Endothelial cell of umbilical vein (primary cell): ENCODE results near the gene KCNA3. TPM values are rescaled to one million over a fixed set of nuclear protein-coding genes. Genes with fewer than 3 reads are reported as not detected.

Source experiments
- BruUV-seq: library from RNA; stranded (reverse); fragments of 400-500 nt; replicated peaks from 2 replicates; lab custom pipeline; 2021; lab: Mats Ljungman, UMichigan
- CTCF ChIA-PET: fragments of 300-600, 350-600 bp; sonication (Branson Sonifier 250); formaldehyde crosslinking; loops from one replicate; lab custom pipeline; 2021; ENCODE audit warnings: antibody characterized with exemption, inconsistent platforms; lab: Charles Lee
- POLR2A ChIA-PET: fragments of 300-600, 350-600 bp; sonication (Branson Sonifier 250); formaldehyde crosslinking; loops from one replicate; lab custom pipeline; 2021; ENCODE audit warnings: antibody characterized with exemption, inconsistent platforms; lab: Charles Lee
- DNase-seq: peaks from one replicate; pipeline ENCODE4 v3.0.0-alpha.2; 2011; ENCODE audit warnings: low read depth, low spot score
- FAIRE-seq: peaks from 2 replicates; lab custom pipeline; 2011; peaks lifted over from hg19 to GRCh38; lab: Jason Lieb, UNC
- H2AFZ ChIP-seq: 2 replicates; pipeline ENCODE4 v1.6.0; 2012; ENCODE audit warnings: low read depth, low read length, control low read depth, inconsistent platforms
- H3K27ac ChIP-seq: 2 replicates; pipeline ENCODE4 v1.5.1; 2011; ENCODE audit warnings: low read depth, mild to moderate bottlenecking, control low read depth, low read length, moderate library complexity; ENCODE audit not compliant: insufficient read depth
- H3K27me3 ChIP-seq, 2 experiments: 2 replicates each; pipeline versions ENCODE4 v1.6.0 to v1.6.1; 2011; ENCODE audit warnings: low read length in 2 of 2, mixed read lengths in 1 of 2; ENCODE audit not compliant: control insufficient read depth in 2 of 2, insufficient read depth in 2 of 2
- H3K36me3 ChIP-seq, 2 experiments: 2 replicates in 1 of 2; 3 replicates in 1 of 2; pipeline ENCODE4 v1.5.1; 2011; ENCODE audit warnings: low read length in 2 of 2, mild to moderate bottlenecking in 1 of 2, moderate library complexity in 1 of 2; ENCODE audit not compliant: control insufficient read depth in 2 of 2, insufficient read depth in 2 of 2; ENCODE audit errors: extremely low read depth in 1 of 2
- H3K4me1 ChIP-seq: 3 replicates; pipeline ENCODE4 v1.5.1; 2011; ENCODE audit warnings: mild to moderate bottlenecking, low read length; ENCODE audit not compliant: control insufficient read depth, insufficient read depth; ENCODE audit errors: extremely low read depth
- H3K4me2 ChIP-seq: 2 replicates; pipeline ENCODE4 v1.6.1; 2011; ENCODE audit warnings: low read length, control low read depth, mixed read lengths; ENCODE audit not compliant: insufficient read depth
- H3K4me3 ChIP-seq, 3 experiments: fragments of 200-600 bp in 1 of 3; sonication (generic), shearing (Covaris generic) in 1 of 3; replicated peaks in 1 of 3; 2 replicates each; pipeline ENCODE4 v1.5.1; 2011 to 2016; ENCODE audit warnings: control low read depth in 3 of 3, low read length in 3 of 3, mild to moderate bottlenecking in 2 of 3, inconsistent platforms in 1 of 3, low read depth in 1 of 3, moderate library complexity in 1 of 3; ENCODE audit not compliant: insufficient read depth in 1 of 3
- H3K79me2 ChIP-seq: 2 replicates; pipeline ENCODE4 v1.6.0; 2012; ENCODE audit warnings: low read length, inconsistent platforms; ENCODE audit not compliant: control insufficient read depth, insufficient read depth
- H3K9ac ChIP-seq: replicated peaks from 2 replicates; pipeline ENCODE3; 2011; ENCODE audit warnings: low read length, control low read depth; ENCODE audit not compliant: insufficient read depth; ENCODE audit errors: extremely low read depth
- H3K9me1 ChIP-seq: replicated peaks from 3 replicates; pipeline ENCODE4 v1.6.0; 2011; ENCODE audit warnings: mild to moderate bottlenecking, low read length; ENCODE audit not compliant: control insufficient read depth, insufficient read depth; ENCODE audit errors: extremely low read depth
- H3K9me3 ChIP-seq: replicated peaks from 2 replicates; pipeline ENCODE4 v1.5.1; 2012; ENCODE audit warnings: low read length, inconsistent platforms; ENCODE audit not compliant: control insufficient read depth, insufficient read depth
- H4K20me1 ChIP-seq: replicated peaks from 2 replicates; pipeline ENCODE3; 2011; ENCODE audit warnings: mild to moderate bottlenecking, low read length; ENCODE audit not compliant: control insufficient read depth, insufficient read depth; ENCODE audit errors: extremely low read depth
- CTCF ChIP-seq, 2 donors: IDR thresholded peaks; 1 replicate in 1 of 2; 2 replicates in 1 of 2; pipeline ENCODE4 v1.5.1; 2011; ENCODE audit warnings: low read length in 2 of 2, mild to moderate bottlenecking in 2 of 2, moderate library complexity in 2 of 2, control low read depth in 1 of 2, inconsistent platforms in 1 of 2, low read depth in 1 of 2; ENCODE audit not compliant: insufficient read depth in 1 of 2; ENCODE audit errors: extremely low read depth in 1 of 2
- EZH2 ChIP-seq: IDR thresholded peaks from 2 replicates; pipeline ENCODE4 v1.6.1; 2012; ENCODE audit warnings: borderline replicate concordance, low read depth, mild to moderate bottlenecking, moderate library complexity, low read length, inconsistent platforms; ENCODE audit not compliant: severe bottlenecking
- FOS ChIP-seq: IDR thresholded peaks from 2 replicates; pipeline ENCODE4 v1.6.1; 2011; ENCODE audit warnings: mild to moderate bottlenecking, low read length, moderate library complexity, borderline replicate concordance; ENCODE audit not compliant: insufficient read depth
- JUN ChIP-seq: IDR thresholded peaks from 2 replicates; pipeline ENCODE4 v1.6.1; 2011; ENCODE audit warnings: borderline replicate concordance, low read depth; ENCODE audit not compliant: insufficient read length, insufficient read depth
- POLR2A ChIP-seq: IDR thresholded peaks from 2 replicates; pipeline ENCODE4 v1.6.1; 2012; ENCODE audit warnings: low read depth, mild to moderate bottlenecking, control low read depth, low read length
- POLR2AphosphoS5 ChIP-seq: IDR thresholded peaks from 2 replicates; pipeline ENCODE4 v1.6.1; 2012; ENCODE audit warnings: low read depth, mild to moderate bottlenecking, control low read depth, low read length, moderate library complexity; ENCODE audit not compliant: insufficient read depth
- dilution Hi-C: fragments of 300-500 bp; cut with MboI; formaldehyde crosslinking; loops from one replicate; pipeline ENCODE4 v1.15.0; 2019; ENCODE audit warnings: low sequenced_read_pairs; ENCODE audit not compliant: extremely low pct_ligation_motif_present
- intact Hi-C: fragments of 100-400 bp; cut with micrococcal nuclease; formaldehyde crosslinking; loops from one replicate; pipeline ENCODE4 v1.10.0; 2022
- polyA plus RNA-seq, 4 experiments: library from polyadenylated mRNA; depleted of rRNA in 3 of 4; stranded (reverse) in 3 of 4; unstranded in 1 of 4; fragments of >200 nt; gene quantifications; 2 replicates each; pipeline versions ENCODE4 v1.2.1 to v1.2.3, GENCODE V29; 2011 to 2012; ENCODE audit warnings: missing spikeins in 1 of 4
- total RNA-seq: library from RNA; stranded (reverse); gene quantifications from 2 replicates; pipeline ENCODE4 v1.2.3, GENCODE V29; 2021

Gene KCNA3
- total and polyA plus RNA-seq, 2 donors (not counting 3 experiments of a cell fraction or from before 2014, with no cell fraction given) = not detected

DNA sequence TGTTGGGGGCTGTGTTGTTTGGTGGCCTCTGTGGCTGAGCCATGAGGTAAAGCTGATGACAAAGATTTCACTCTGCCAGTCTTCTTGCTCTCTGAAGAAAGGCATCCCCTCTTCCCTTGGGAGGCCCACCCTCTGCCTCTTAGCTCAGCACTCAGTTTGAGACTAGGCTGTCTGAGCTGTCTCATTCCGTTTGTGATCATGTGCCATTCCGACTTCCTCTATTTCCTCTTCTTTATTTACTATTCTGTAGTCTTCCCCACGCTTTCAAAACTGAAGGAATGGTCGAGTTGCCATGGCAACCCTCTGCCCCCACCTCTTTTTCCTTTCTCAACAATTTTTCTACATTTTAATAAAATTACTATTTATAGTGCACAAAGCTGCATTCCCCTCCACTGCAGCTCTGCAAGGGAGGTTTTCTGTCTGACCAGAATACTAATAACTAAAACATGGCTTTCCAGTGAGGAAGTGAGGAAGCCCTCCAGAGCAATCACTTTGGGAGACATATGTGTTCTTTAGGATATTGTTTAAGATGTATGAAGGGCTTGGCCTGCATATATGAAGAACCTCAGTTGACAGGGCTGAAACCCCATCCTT lies 30.8 kb downstream of the KCNA3 start:
- BruUV-seq = no TSS peak
- Histone ChIP-seq H3K27me3 (no peaks in the 10 kb centered on the region), H2AFZ (no peak overlapping the region), H3K4me2 (no peak overlapping the region), H3K9ac (no peak overlapping the region), H3K27ac (no peak overlapping the region), H3K36me3 (no peaks in the 10 kb centered on the region), H4K20me1 (no peaks in the 10 kb centered on the region), H3K4me1 (no peaks in the 10 kb centered on the region), H3K9me3 (no peaks in the 10 kb centered on the region), H3K79me2 (no peaks in the 10 kb centered on the region), H3K9me1 (no peaks in the 10 kb centered on the region), H3K4me3 (no peak overlapping the region)
- TF ChIP-seq FOS (no peak), CTCF (IDR thresholded peaks at IDR 0.05; ENCODE audit: extremely low read depth in 1 of 2, insufficient read depth in 1 of 2, low read depth in 1 of 2, low read length in 2 of 2) (no peak), EZH2 (no peak), POLR2A (no peak)
- POLR2A ChIA-PET = no interaction called here
- intact Hi-C loops = no loop called here
- CTCF ChIA-PET = interaction anchor here (1.0 kb wide), 1 partner anchor 140 kb away, joined by 6 read pairs; no protein-coding TSS in a partner anchor
- dilution Hi-C loops = no loop called here
- FAIRE-seq (no peak), DNase-seq (no peak)

- H3K9me1 ChIP-seq = no peaks in the 10 kb centered on the region
- H3K4me2 ChIP-seq = no peak overlapping the region
- H3K9me3 ChIP-seq = no peaks in the 10 kb centered on the region
- no peak for DNase-seq
- H3K79me2 ChIP-seq = no peaks in the 10 kb centered on the region
- H3K27ac ChIP-seq = no peak overlapping the region
- no peaks in the 10 kb centered on the region for H3K27me3 ChIP-seq
- intact Hi-C loops = no loop called here
- dilution Hi-C loops = no loop called here
- no peak overlapping the region for H2AFZ ChIP-seq
- H3K4me1 ChIP-seq = no peaks in the 10 kb centered on the region
- BruUV-seq = no TSS peak
- H4K20me1 ChIP-seq = no peaks in the 10 kb centered on the region
- no peak for FAIRE-seq
- no peak overlapping the region for H3K9ac ChIP-seq
- CTCF ChIA-PET = interaction anchor here (1.7 kb wide), 1 partner anchor 144 kb away, joined by 4 read pairs; no protein-coding TSS in a partner anchor
- POLR2A ChIA-PET = no interaction called here
- no peak overlapping the region for H3K4me3 ChIP-seq
- H3K36me3 ChIP-seq = no peaks in the 10 kb centered on the region
- TF ChIP-seq POLR2AphosphoS5 (no peak), JUN (peak; percentile 13)
Observed at GRCh38 chr1:110639724-110640386, 34.9 kb downstream of the KCNA3 start.
